Smooth muscle cell (in vitro differentiated cells): ENCODE measurements around the gene DPH5. TPM values are rescaled to one million over a fixed set of nuclear protein-coding genes. Genes with fewer than 3 reads are reported as not detected.
"Not testable (repeated sequence)": the region's sequence is repeated elsewhere in the genome, so short reads cannot be mapped to it uniquely, and the experiment has no call there.

Experiments
- DNase-seq: peaks from one replicate; lab custom pipeline; 2025; ENCODE audit not compliant: unreplicated experiment; lab: John Stamatoyannopoulos, UW
- H2AFZ ChIP-seq: fragments of 200-600 bp; sonication (generic); 2 replicates; pipeline ENCODE4 v1.6.0; 2016; ENCODE audit warnings: antibody characterized with exemption, low read depth, mild to moderate bottlenecking
- H3F3A ChIP-seq: fragments of 200-600 bp; sonication (generic); 2 replicates; pipeline ENCODE4 v1.6.0; 2017; ENCODE audit warnings: antibody characterized with exemption, low read depth
- H3K27ac ChIP-seq: fragments of 200-600 bp; sonication (generic); 2 replicates; pipeline ENCODE4 v1.5.1; 2016; ENCODE audit warnings: low read depth, mild to moderate bottlenecking
- H3K27me3 ChIP-seq: fragments of 200-600 bp; sonication (generic); 2 replicates; pipeline ENCODE4 v1.6.1; 2016; ENCODE audit warnings: low read depth, mild to moderate bottlenecking
- H3K36me3 ChIP-seq: fragments of 200-600 bp; sonication (generic); 2 replicates; pipeline ENCODE4 v1.5.1; 2016; ENCODE audit warnings: low read depth
- H3K4me1 ChIP-seq: fragments of 200-600 bp; sonication (generic); 2 replicates; pipeline ENCODE4 v1.5.1; 2016; ENCODE audit warnings: low read depth
- H3K4me2 ChIP-seq: fragments of 200-600 bp; sonication (generic); 2 replicates; pipeline ENCODE4 v1.6.0; 2016; ENCODE audit warnings: mild to moderate bottlenecking
- H3K4me3 ChIP-seq: fragments of 200-600 bp; sonication (generic); 2 replicates; pipeline ENCODE4 v1.5.1; 2016; ENCODE audit warnings: mild to moderate bottlenecking
- H3K79me2 ChIP-seq: fragments of 200-600 bp; sonication (generic); 2 replicates; pipeline ENCODE4 v1.6.0; 2016; ENCODE audit warnings: low read depth, mild to moderate bottlenecking
- H3K9ac ChIP-seq: fragments of 200-600 bp; sonication (generic); 2 replicates; pipeline ENCODE4 v1.6.0; 2016; ENCODE audit warnings: low read depth
- H3K9me3 ChIP-seq: fragments of 200-600 bp; sonication (generic); replicated peaks from 2 replicates; pipeline ENCODE4 v1.5.1; 2016; ENCODE audit warnings: low read depth
- H4K20me1 ChIP-seq: fragments of 200-600 bp; sonication (generic); 2 replicates; pipeline ENCODE4 v1.6.0; 2016; ENCODE audit warnings: low read depth
- WGBS: methylation state at CpG from one replicate; pipeline ENCODE4 v1.1.7; 2016; ENCODE audit warnings: low lambda C conversion rate; 5-methylcytosine and 5-hydroxymethylcytosine counted together
- polyA plus RNA-seq: library from polyadenylated mRNA; unstranded; fragments of >200 nt; fragmentation: Nextera tagmentation; extraction: Ambion mirVana; gene quantifications from 2 replicates; pipeline ENCODE4 v1.2.1, GENCODE V29; 2016
- total RNA-seq: library from RNA; depleted of rRNA; stranded (reverse); fragments of >200 nt; gene quantifications from 2 replicates; pipeline ENCODE4 v1.2.3, GENCODE V29; 2014
- TF ChIP-seq, protein P1 (sequence below): fragments of 200-600 bp; sonication (generic); IDR thresholded peaks from 2 replicates; pipeline ENCODE4 v1.5.1; 2017; ENCODE audit warnings: borderline replicate concordance, mild to moderate bottlenecking, antibody characterized with exemption; ENCODE audit not compliant: insufficient read depth, poor library complexity, severe bottlenecking

The DPH5 gene
- total and polyA plus RNA-seq, 2 experiments from 2014 or later: 15.5 to 51.6 TPM

DNA sequence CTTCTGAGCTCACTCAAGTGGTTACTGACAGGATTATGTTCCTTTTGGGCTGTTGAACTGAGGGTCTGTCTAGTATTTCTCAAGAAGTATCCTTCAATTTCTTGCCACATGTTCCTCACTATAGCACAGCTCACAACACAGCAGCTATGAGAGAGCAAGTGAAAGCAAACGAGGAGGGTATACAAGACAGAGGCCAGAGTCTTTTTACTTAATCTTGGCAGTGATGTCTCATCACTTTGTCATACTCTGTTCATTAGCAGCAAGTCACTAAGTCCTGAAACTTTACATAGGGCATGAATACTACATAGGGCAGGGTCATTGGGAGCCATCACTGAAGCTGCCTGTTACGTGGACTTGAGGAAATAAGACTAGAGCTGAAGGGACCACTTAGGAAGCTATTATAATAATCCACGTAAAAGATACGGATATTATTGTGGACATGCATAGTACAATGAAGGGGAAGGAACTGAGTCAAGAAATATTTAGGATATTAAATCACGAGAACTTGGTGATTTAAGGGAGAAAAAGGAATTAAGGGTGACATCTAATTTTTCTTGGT, 66.0 kb downstream of the DPH5 start:
- Histone ChIP-seq H3K27ac (peak overlapping the region; percentile 14), H3K36me3 (peaks cover 5% of the 10 kb centered on the region), H3K9me3 (no peaks in the 10 kb centered on the region), H4K20me1 (peaks cover 62% of the 10 kb centered on the region), H3K9ac (no peak overlapping the region), H2AFZ (no peak overlapping the region), H3K4me2 (no peak overlapping the region), H3F3A (no peaks in the 10 kb centered on the region), H3K4me1 (peaks cover 21% of the 10 kb centered on the region), H3K27me3 (no peaks in the 10 kb centered on the region), H3K4me3 (no peak overlapping the region), H3K79me2 (no peaks in the 10 kb centered on the region)
- DNase-seq: no peak
- 74% methylated on average over 5 of the region's 5 CpGs for WGBS
- TF ChIP-seq, protein P1, sequence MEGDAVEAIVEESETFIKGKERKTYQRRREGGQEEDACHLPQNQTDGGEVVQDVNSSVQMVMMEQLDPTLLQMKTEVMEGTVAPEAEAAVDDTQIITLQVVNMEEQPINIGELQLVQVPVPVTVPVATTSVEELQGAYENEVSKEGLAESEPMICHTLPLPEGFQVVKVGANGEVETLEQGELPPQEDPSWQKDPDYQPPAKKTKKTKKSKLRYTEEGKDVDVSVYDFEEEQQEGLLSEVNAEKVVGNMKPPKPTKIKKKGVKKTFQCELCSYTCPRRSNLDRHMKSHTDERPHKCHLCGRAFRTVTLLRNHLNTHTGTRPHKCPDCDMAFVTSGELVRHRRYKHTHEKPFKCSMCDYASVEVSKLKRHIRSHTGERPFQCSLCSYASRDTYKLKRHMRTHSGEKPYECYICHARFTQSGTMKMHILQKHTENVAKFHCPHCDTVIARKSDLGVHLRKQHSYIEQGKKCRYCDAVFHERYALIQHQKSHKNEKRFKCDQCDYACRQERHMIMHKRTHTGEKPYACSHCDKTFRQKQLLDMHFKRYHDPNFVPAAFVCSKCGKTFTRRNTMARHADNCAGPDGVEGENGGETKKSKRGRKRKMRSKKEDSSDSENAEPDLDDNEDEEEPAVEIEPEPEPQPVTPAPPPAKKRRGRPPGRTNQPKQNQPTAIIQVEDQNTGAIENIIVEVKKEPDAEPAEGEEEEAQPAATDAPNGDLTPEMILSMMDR: no peak

DNA sequence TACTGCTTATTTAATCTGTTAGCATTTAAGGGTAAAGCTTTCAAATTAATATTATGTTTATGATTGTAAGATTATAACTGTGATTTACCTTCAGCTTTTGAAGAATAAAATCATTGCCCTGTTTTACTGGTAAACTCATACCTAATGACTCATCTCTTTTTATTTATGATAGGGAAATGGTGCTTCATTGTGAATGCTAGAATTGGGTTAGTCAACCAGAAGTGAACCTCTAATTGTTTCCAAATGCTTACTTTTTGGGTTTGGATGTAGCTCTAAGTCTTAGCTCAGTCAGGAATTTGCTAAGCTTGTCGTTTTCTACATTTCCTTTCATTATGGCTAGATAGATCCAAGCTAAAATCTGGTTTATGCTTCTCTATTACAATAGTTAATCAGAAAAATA, 70.3 kb downstream of the DPH5 start:
- 42% methylated on average over 1 of the region's 1 CpG for WGBS
- Histone ChIP-seq H3K9ac (no peak overlapping the region), H3K4me2 (peak overlapping the region; percentile 37), H2AFZ (no peak overlapping the region), H3K9me3 (no peaks in the 10 kb centered on the region), H3K4me1 (peaks cover 35% of the 10 kb centered on the region), H3K27me3 (no peaks in the 10 kb centered on the region), H3K27ac (peak overlapping the region; percentile 28), H3K79me2 (no peaks in the 10 kb centered on the region), H3K36me3 (no peaks in the 10 kb centered on the region), H3F3A (no peaks in the 10 kb centered on the region), H4K20me1 (peaks cover 65% of the 10 kb centered on the region), H3K4me3 (no peak overlapping the region)
- TF ChIP-seq, protein P1: no peak
- no peak for DNase-seq

DNA sequence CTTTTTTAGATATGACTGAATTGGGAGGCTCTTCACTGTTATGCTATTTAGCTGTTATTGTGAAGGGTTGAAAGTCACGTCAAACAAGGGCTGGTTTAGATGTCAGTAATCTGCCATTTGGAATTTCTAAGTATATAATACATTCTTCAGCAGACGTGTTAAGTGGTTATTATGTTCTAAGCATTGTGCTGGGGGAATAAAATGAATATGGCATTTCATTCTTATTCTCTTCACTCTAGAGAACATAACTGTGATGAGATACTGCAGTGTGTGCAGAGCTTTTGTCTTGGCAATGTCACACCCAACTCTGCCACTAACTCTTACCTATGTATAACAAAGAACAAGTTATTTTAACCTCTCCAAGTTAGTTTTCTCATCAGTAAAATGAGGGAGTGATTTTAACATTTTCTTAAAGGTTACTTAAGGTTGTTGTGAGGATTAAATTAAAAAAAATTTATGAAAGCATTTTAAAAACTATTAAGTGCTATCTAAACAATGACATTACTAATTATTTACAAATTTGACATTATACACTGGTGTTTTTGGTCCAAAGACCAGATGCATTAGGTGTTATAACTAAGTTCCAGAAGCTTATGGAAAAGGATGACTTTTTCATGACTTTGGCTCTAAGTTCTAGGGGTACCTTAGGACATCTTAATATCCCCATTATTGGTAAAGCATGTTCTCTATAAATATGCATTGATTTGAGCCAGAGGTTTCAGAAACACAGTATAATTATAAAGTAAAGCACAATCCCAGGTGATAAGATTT, 71.4 kb downstream of the DPH5 start:
- H3F3A ChIP-seq: no peaks in the 10 kb centered on the region
- H3K4me3 ChIP-seq: no peak overlapping the region
- no peak overlapping the region for H2AFZ ChIP-seq
- H3K27ac ChIP-seq: no peak overlapping the region
- no peaks in the 10 kb centered on the region for H3K36me3 ChIP-seq
- DNase-seq: no peak
- no peak overlapping the region for H3K4me2 ChIP-seq
- no peaks in the 10 kb centered on the region for H3K9me3 ChIP-seq
- TF ChIP-seq, protein P1: no peak
- WGBS: 87% methylated on average over 2 of the region's 2 CpGs
- H3K4me1 ChIP-seq: peaks cover 46% of the 10 kb centered on the region
- no peaks in the 10 kb centered on the region for H3K27me3 ChIP-seq
- H3K79me2 ChIP-seq: no peaks in the 10 kb centered on the region
- H3K9ac ChIP-seq: no peak overlapping the region
- H4K20me1 ChIP-seq: peaks cover 66% of the 10 kb centered on the region

DNA sequence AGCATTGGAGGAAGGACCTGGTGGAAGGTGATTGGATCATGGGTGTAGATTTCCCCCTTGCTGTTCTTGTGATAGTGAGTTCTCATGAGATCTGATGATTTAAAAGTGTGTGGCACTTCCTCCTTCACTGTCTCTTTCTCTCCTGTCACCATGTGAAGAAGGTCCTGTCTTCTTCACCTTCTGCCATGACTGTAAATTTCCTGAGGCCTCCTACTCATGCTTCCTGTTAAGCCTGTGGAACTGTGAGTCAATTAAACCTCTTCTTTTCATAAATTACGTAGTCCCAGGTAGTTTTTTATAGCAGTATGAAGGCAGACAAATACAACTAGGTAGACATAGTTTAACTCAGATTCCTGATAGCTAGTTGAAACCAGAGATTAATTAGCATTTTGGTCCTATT, 72.6 kb downstream of the DPH5 start:
- not testable (repeated sequence) for H2AFZ ChIP-seq, H3K79me2 ChIP-seq, DNase-seq

More for the DNA sequence above, 72.6 kb downstream of the DPH5 start:
- H3K4me3 ChIP-seq, H3K27me3 ChIP-seq, H3K36me3 ChIP-seq, H3K9me3 ChIP-seq, H3K4me2 ChIP-seq, H3K9ac ChIP-seq, H3K27ac ChIP-seq, H3F3A ChIP-seq: not testable (repeated sequence)
- H3K4me1 ChIP-seq: peaks cover 45% of the 10 kb centered on the region
- H4K20me1 ChIP-seq: peaks cover 77% of the 10 kb centered on the region
- WGBS: 93% methylated on average over 1 of the region's 1 CpG
